Spinal cord (tissue), 10 donors: ENCODE data around the gene EPN1. TPM values are rescaled to one million over a fixed set of nuclear protein-coding genes. Genes with fewer than 3 reads are reported as not detected.

Experiments used
- DNase-seq, 6 donors: peaks; one replicate each; pipeline versions ENCODE4 v3.0.0 to v3.0.0-alpha.2; 2013 to 2015; ENCODE audit warnings: low spot score in 6 of 6, low read depth in 4 of 6
- H3K27ac ChIP-seq: one replicate; pipeline ENCODE4 v1.5.1; 2013; ENCODE audit warnings: low read depth, low read length, control low read depth
- H3K27me3 ChIP-seq: one replicate; pipeline ENCODE4 v1.6.1; 2013; ENCODE audit warnings: low read length; ENCODE audit not compliant: control insufficient read depth, insufficient read depth
- H3K36me3 ChIP-seq: one replicate; pipeline ENCODE4 v1.6.1; 2013; ENCODE audit warnings: low read length; ENCODE audit not compliant: control insufficient read depth, insufficient read depth
- H3K4me1 ChIP-seq: one replicate; pipeline ENCODE4 v1.6.1; 2013; ENCODE audit warnings: low read length; ENCODE audit not compliant: control insufficient read depth, insufficient read depth
- H3K4me3 ChIP-seq: one replicate; pipeline ENCODE4 v1.5.1; 2013; ENCODE audit warnings: low read depth, low read length, control low read depth
- H3K9me3 ChIP-seq: one replicate; pipeline ENCODE4 v1.6.1; 2013; ENCODE audit warnings: low read length; ENCODE audit not compliant: control insufficient read depth, insufficient read depth
- WGBS: methylation state at CpG from one replicate; pipeline ENCODE4 v1.1.5; 2013; ENCODE audit warnings: missing lambda C conversion rate; ENCODE audit not compliant: insufficient coverage; 5-methylcytosine and 5-hydroxymethylcytosine counted together
- long read RNA-seq, 4 donors: transcript quantifications; one replicate each; lab custom pipeline, GENCODE V29; 2026
- polyA plus RNA-seq, 2 donors: library from polyadenylated mRNA; unstranded; fragments of 120-200 nt; gene quantifications; one replicate each; pipeline ENCODE4 v1.2.1, GENCODE V29; 2013; ENCODE audit not compliant: insufficient read length in 2 of 2
- total RNA-seq, 2 donors: library from RNA; depleted of rRNA in 1 of 2; stranded (reverse); fragments of 120-200 nt in 1 of 2; fragments of >200 nt in 1 of 2; gene quantifications; one replicate each; pipeline versions ENCODE4 v1.2.3 to v1.2.4, GENCODE V29; 2013 to 2014
- donor health status: healthy.

Gene EPN1
- total RNA-seq: 10 to 100 TPM; 31.3 to 33.4 TPM
- polyA plus RNA-seq: 100 to 1,000 TPM; 188 to 192 TPM
- long read RNA-seq, donor 1, full-length matches to known transcripts: 10 of 40 reads
- long read RNA-seq, donor 1, partial matches to known transcripts: 16 of 40 reads
- long read RNA-seq, donor 1, other reads (novel, unspliced or antisense): 14 of 40 reads
- long read RNA-seq, donor 2, full-length matches to known transcripts: 9 of 32 reads
- long read RNA-seq, donor 2, partial matches to known transcripts: 18 of 32 reads
- long read RNA-seq, donor 2, other reads (novel, unspliced or antisense): 5 of 32 reads
- long read RNA-seq, donor 3, full-length matches to known transcripts: 7 of 20 reads
- long read RNA-seq, donor 3, partial matches to known transcripts: 13 of 20 reads
- long read RNA-seq, donor 3, other reads (novel, unspliced or antisense): 0 of 20 reads
- long read RNA-seq, donor 4, full-length matches to known transcripts: 7 of 12 reads
- long read RNA-seq, donor 4, partial matches to known transcripts: 5 of 12 reads
- long read RNA-seq, donor 4, other reads (novel, unspliced or antisense): 0 of 12 reads

DNA sequence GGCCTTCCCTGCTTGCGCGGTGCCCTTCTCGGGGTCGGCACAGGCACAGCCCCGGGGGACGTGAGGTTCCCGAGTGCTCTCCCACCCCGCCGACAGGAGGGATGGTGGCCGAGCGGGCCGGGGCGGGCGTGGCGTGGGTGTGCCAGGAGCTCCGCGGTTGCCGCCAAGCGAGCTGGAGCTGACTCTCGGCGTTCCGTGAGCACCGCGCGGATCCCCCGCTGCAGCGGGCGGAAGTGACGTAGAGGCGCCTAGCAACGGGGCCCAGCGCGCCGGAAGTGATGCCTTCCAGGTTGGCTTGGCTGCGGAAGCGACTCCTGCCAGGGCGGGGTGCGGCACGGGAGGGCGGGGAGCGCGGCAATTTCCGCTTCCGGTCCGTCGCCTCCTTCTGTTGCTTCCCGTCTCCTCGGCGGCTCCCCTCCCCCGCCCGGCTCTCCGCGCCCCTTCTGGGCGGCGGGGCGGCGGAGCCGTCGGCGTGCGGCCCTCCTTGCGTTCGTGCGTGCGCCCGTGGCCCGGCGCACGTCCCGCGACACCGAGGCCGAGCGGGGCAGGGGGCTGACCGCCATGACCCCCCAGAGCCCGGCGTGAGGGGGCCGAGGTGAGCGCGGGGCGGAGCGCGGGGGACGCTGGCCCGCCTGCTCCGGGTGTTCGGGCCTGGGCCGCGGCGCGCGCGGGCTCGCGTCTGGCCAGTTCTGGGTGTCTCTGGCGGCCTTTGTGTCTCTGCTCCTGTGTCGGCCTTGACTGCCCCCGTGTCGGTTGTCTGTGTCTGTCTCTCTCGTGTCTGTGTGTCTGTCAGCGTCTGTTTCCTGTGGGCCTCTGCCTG, at the start of gene EPN1:
TSS of gene EPN1 (plus strand) at position 386 of the 820 bp plus-strand sequence. CDS start 3,402 bp downstream, outside the sequence.
- Histone ChIP-seq H3K36me3 (peaks cover 66% of the 10 kb centered on the region), H3K27ac (peak within 1 kb of the TSS; percentile 61), H3K4me1 (peaks cover 31% of the 10 kb centered on the region), H3K27me3 (no peaks in the 10 kb centered on the region), H3K4me3 (peak within 1 kb of the TSS; percentile 46), H3K9me3 (no peaks in the 10 kb centered on the region)
- peak; percentile 77 to 99 (median 91) for DNase-seq
- WGBS: under 1% methylated on average over 101 of the region's 101 CpGs

DNA sequence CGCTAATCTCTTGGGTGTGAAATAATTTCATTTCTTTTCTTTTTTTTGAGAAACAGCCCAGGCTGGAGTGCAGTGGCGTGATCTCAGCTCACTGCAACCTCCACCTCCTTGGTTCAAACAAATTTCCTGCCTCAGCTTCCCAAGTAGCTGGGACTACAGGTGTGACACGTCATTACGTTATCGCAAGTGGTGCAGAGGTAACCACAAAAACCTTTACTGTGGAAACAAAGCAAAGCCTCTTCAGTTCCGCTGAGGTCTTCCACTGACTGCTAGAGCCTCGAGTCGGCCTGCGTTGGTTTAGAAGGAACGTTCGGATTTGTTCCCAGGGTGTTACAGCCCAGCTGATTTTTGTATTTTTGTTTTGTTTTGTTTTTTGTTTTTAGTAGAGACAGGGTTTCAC, 48.7 kb upstream of the EPN1 start:
- Histone ChIP-seq H3K4me1 (peaks cover 5% of the 10 kb centered on the region), H3K27ac (no peak overlapping the region), H3K36me3 (peaks cover 15% of the 10 kb centered on the region), H3K4me3 (no peak overlapping the region), H3K27me3 (no peaks in the 10 kb centered on the region), H3K9me3 (no peaks in the 10 kb centered on the region)
- WGBS: 95% methylated on average over 11 of the region's 11 CpGs
- no peak for DNase-seq

DNA sequence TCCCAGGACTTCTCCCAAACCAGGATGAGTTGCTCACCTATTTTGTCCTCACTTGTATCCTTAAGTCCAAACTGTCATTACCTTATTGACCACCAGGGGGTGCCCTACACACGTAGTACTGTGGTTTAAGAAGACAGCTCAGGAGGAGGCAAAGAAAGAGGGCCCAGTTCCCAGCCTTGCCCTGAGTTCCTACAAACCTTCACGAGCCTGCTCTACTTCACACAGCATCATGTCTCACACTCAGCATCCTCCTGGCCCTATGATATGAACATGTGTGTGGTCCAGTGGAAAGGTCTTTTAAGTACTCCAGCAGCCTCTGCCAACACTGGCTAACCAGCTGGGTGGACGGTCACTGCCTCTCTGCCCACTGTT, 42.6 kb upstream of the EPN1 start:
- peak in 5 of 6 donors; percentile 77 to 97 (median 84) for DNase-seq
- Histone ChIP-seq H3K9me3 (no peaks in the 10 kb centered on the region), H3K36me3 (peaks cover 9% of the 10 kb centered on the region), H3K27ac (peak overlapping the region; percentile 50), H3K27me3 (no peaks in the 10 kb centered on the region), H3K4me3 (no peak overlapping the region), H3K4me1 (peaks cover 29% of the 10 kb centered on the region)
- no CpG with 5 or more reads among the region's 3 CpGs for WGBS

DNA sequence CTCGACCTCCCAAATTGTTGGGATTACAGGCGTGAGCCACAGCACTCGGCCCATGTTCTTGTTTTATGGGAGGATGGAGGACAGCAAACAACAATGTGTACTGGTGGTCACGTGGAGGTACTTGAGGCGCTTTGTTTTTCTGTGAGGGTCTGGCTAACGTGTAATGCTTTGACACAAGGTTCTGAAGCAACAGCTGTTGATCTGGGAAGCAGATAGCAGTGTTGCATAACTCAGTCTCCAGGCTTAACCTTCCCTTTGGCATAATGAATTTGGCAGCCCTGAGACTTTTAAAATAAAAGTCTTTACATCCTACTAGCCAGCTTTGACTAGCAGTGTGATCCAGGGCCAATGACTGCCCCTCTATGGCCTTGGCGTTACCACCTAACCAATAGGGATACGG, 41.2 kb upstream of the EPN1 start:
- Histone ChIP-seq H3K4me3 (no peak overlapping the region), H3K36me3 (peaks cover 14% of the 10 kb centered on the region), H3K9me3 (no peaks in the 10 kb centered on the region), H3K4me1 (peaks cover 36% of the 10 kb centered on the region), H3K27me3 (no peaks in the 10 kb centered on the region), H3K27ac (no peak overlapping the region)
- 97% methylated on average over 8 of the region's 8 CpGs for WGBS
- no peak for DNase-seq

DNA sequence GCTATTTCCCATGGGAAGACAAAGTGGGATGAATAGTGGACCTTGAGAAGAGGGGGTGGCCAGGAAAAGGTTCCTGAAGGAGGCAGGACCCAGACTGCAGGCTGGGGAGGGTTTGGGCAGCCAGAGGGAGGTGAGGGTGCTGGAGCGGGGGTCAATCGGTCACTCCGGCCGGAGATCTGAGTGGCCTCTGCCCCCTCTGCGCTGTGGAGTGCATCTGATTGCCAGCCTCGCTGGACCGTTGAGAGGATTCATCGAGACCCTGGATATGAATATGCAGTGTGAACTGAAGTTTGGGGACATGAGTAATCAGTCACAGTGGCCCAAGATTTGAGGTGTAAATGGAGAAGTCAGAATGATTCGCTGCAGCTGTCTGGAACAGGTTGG, 39.7 kb upstream of the EPN1 start:
- H3K36me3 ChIP-seq: peaks cover 14% of the 10 kb centered on the region
- DNase-seq: no peak
- H3K9me3 ChIP-seq: no peaks in the 10 kb centered on the region
- peak overlapping the region; percentile 90 for H3K27ac ChIP-seq
- 8% methylated on average over 9 of the region's 9 CpGs for WGBS
- H3K4me1 ChIP-seq: peaks cover 50% of the 10 kb centered on the region
- no peaks in the 10 kb centered on the region for H3K27me3 ChIP-seq
- peak overlapping the region; percentile 87 for H3K4me3 ChIP-seq

DNA sequence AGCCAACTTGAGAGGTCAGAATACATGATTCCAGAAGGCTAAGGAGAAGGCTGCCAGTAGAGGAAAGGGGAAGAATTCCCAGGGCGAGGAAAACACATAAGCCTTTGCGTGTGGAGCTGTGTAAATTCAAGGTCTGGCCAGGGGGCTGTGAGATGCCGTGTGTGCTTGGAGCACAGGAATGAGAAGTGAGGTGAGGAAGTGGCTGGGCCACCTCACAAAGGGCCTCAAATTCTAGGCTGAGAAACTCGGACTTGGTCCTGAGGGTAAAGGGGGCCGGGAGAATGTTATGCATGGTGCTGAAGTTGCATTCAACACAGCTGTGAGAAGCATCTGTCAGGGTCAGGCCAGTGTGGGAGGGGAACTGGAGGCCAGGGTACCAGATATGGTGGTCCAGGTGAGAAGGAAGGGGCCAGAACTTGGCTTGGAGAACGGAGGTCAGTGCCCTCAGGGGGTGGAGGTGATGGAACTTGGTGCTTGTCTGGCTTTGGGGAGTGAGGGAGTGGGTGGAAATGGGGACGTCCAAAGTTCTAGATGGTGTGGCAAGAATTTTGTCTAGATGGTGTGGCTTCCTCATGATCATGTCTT, 39.1 kb upstream of the EPN1 start:
- DNase-seq: no peak
- no peaks in the 10 kb centered on the region for H3K9me3 ChIP-seq
- peaks cover 14% of the 10 kb centered on the region for H3K36me3 ChIP-seq
- peak overlapping the region; percentile 87 for H3K4me3 ChIP-seq
- 77% methylated on average over 7 of the region's 7 CpGs for WGBS
- H3K27ac ChIP-seq: no peak overlapping the region
- no peaks in the 10 kb centered on the region for H3K27me3 ChIP-seq
- H3K4me1 ChIP-seq: peaks cover 53% of the 10 kb centered on the region

DNA sequence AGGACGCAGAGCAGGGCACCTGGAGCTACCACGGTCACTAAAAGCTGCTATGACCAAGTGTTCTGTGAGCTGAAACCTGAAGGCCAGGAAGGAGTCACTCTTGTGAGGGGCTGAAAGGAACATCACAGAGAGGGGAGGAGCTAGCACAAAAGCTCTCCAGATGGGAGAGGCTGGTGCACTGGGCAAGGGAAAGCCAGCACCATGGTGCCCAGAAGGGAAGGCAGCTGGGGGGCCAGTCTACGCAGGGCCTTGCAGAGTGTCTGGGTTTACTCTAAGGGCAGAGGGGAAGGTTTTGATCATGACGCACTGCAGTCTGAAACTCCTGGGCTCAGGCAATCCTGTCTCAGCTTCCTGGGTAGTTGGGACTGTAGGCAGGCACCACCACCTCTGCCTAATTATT, 38.3 kb upstream of the EPN1 start:
- Histone ChIP-seq H3K27me3 (no peaks in the 10 kb centered on the region), H3K4me3 (no peak overlapping the region), H3K9me3 (no peaks in the 10 kb centered on the region), H3K4me1 (peaks cover 57% of the 10 kb centered on the region), H3K36me3 (peaks cover 14% of the 10 kb centered on the region), H3K27ac (no peak overlapping the region)
- 100% methylated on average over 3 of the region's 4 CpGs for WGBS
- no peak for DNase-seq

DNA sequence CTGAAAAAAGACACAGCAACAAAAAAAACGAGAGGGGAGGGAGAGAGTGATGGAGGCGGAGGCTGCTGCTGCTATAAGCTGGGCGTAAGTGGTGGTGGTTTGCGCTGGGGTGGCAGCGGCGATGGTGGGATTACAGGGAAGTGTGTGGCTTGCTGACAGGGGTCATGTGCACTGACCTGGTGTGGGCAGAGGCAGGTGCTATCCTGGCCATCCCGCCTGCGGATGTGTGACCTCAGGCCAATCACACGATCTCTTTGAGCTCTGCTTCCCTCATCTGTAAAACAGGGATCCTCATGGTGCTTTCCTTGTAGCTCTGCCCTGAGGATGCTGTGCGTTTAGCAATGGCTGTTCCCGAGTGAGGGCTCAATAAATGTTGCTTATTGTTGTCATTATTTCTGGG, 37.5 kb upstream of the EPN1 start:
- Histone ChIP-seq H3K27me3 (no peaks in the 10 kb centered on the region), H3K36me3 (peaks cover 14% of the 10 kb centered on the region), H3K4me3 (no peak overlapping the region), H3K27ac (no peak overlapping the region), H3K9me3 (no peaks in the 10 kb centered on the region), H3K4me1 (peaks cover 62% of the 10 kb centered on the region)
- DNase-seq: no peak
- WGBS: 86% methylated on average over 11 of the region's 11 CpGs

DNA sequence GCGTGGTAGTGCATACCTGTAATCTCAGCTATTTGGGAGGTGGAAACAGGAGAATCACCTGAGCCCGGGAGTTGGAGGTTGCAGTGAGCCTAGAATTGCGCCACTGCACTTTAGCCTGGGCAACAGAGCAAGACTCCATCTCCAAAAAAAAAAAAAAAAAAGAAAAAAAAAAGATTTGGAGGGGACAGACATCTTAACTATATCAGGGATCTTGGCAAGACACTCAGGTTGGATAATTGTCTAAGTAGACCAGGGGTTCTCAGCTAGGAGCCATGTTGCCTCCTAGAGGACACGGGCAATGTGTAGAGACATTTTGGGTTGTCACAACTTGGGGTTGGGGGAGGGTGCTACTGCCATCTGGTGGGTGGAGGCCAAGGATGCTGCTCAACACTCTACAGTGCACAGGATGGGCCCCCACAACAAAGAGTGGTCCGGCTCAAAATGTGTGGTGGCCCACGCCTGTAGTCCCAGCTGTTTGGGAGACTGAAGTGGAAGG, 36.1 kb upstream of the EPN1 start:
- no peaks in the 10 kb centered on the region for H3K9me3 ChIP-seq
- peaks cover 71% of the 10 kb centered on the region for H3K4me1 ChIP-seq
- no peak overlapping the region for H3K4me3 ChIP-seq
- peaks cover 14% of the 10 kb centered on the region for H3K36me3 ChIP-seq
- no peaks in the 10 kb centered on the region for H3K27me3 ChIP-seq
- H3K27ac ChIP-seq: no peak overlapping the region
- DNase-seq: peak in 2 of 6 donors; percentile 49 to 68
- no CpG with 5 or more reads among the region's 6 CpGs for WGBS
